Adrenal gland (tissue), 5 donors: ENCODE results near the gene KCNN4.

Experiments used
- CTCF ChIP-seq, 6 experiments: fragments of 450-650 bp in 4 of 6; fragments of 200-600 bp in 2 of 6; sonication (generic) in 1 of 6; IDR thresholded peaks; 1 replicate in 5 of 6; 2 replicates in 1 of 6; pipeline versions ENCODE4 v1.5.1 to v1.8.0; 2016 to 2021; ENCODE audit warnings: antibody characterized with exemption in 6 of 6, mild to moderate bottlenecking in 2 of 6, moderate library complexity in 1 of 6
- POLR2A ChIP-seq, 2 donors: fragments of 450-650 bp; IDR thresholded peaks; one replicate each; pipeline ENCODE4 v1.6.1; 2017; ENCODE audit warnings: antibody characterized with exemption in 2 of 2, mild to moderate bottlenecking in 2 of 2, moderate library complexity in 1 of 2
- donor health status: DM: no; HTN: no; CAD: no.

- TF ChIP-seq CTCF (IDR thresholded peaks at IDR 0.05), result no peak
- TF ChIP-seq POLR2A (IDR thresholded peaks at IDR 0.05), result no peak
Measured at GRCh38 chr19:43719378-43719868, 61.4 kb downstream of the KCNN4 start.
